WI38 (cell line): ENCODE results near the gene EFCAB6.

Source experiments
- H3K4me3 ChIP-seq: 2 replicates; pipeline ENCODE4 v1.5.1; 2011; ENCODE audit warnings: low read depth, mild to moderate bottlenecking, control low read depth, low read length
- CTCF ChIP-seq: IDR thresholded peaks from 2 replicates; pipeline ENCODE4 v1.5.1; 2012; ENCODE audit warnings: low read depth, mild to moderate bottlenecking, control low read depth, low read length

Gene EFCAB6

DNA sequence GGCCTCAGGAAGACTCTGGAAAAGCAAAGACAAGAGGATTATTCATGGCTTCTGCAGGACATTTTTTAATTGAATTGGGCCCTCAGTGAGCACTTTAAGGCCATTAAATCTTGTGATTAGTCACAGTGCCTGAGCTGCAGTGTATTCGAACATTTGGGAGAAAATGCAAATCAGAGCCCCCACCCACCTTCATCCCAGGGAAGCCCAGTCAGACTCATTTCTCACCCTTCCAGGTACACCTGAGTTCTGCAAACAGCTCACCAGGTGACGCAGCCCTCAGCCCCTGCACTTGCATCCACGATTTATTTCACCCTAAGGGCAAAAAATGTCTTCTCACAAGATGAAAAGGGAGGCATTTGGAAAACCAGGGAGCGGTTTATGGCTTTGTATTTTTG is 271.6 kb downstream of the EFCAB6 start:
- no peak overlapping the region for H3K4me3 ChIP-seq
- TF ChIP-seq CTCF, result no peak

DNA sequence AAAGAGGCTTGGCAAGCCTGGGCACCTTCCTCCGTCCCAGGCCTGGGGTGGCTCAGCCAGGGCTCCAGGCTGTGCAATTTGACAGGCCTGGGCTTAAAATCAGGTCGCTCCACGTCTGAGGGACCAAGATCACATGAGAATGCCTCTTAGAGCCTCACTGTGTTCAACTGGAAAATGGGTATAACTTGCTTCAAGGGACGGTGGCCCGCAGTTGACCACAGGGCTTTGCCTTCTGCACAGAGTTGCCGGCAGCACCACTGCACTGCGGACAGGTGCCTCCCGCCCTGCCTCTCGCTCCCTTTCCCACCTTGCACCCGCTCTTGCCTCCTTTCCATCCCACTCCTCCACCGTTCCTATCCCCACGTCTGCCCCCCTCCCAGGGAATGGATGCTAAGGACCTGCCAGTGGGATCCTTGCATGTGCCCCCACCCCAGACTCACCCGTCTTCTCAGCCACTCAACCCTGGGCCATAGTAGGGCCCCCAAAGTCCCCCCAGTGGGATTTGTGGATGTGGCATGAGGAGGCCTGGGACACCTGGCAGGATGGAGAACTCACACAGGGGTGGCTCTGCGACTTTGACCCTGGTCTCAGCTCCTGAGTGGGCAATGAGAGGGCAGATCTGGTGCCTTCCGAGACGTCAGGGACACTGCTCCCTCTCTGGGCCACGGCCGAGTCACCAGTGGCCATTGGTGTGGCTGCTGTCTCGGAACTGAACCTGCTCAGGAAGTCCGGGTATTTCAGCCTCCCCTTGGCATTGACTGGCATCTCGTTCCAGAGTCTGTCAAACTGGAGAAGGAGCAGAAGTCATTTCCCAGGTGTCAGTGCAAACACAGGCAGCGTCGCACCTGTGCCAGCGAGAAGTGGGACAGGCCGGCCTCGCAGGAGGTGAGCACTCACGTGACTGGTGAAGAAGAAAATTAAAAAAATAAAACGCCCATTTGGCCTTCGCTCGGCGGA is 272.3 kb downstream of the EFCAB6 start:
- H3K4me3 ChIP-seq, result no peak overlapping the region
- TF ChIP-seq CTCF, result no peak

DNA sequence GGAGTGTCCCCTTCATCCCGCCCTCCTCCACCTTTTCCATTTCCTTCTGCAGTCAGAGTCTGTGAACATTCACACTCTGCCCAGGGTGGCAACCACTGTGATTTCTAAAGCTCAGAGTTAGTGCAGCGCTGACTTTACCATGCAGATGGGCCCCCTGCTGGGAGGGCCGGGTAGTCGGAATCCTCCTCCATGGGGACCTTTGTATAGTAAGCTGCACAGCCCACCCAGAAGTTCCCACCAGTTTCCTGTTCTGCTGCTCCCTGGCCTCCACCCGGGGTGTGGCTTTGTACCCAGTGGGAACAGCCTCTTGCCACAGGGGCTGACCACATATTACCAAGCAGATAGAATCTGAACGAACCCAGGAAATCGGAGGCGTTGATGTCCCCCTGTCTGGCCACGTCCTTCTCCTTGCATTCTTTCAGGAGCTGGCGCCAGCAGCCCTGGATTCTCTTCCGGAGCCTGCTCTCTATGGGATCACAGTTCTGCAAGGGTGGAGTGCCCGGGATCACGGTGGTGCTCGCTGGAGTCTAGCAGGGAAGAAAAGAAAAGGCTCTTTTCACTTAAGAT is 275.0 kb downstream of the EFCAB6 start:
- TF ChIP-seq CTCF, result no peak
- H3K4me3 ChIP-seq, result no peak overlapping the region

DNA sequence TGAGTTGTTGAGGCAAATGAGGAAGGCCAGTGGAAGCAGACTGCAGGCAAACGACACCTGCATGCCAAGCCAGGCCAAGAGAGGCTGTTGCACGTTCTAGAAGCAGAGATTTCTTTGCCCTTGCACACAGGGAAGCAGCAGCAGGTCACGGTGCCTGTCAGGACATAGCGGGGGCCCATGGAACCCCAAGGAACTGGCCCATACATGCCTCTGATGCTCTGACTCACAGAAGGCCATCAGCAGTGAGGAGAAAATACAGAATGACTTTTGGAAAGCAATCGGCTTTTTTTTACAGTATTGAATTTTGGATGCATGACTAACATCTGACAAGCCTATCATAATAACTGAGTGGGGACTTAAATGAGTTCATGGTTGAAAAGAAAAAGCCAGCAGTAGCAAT is 276.4 kb downstream of the EFCAB6 start:
- no peak for TF ChIP-seq CTCF

DNA sequence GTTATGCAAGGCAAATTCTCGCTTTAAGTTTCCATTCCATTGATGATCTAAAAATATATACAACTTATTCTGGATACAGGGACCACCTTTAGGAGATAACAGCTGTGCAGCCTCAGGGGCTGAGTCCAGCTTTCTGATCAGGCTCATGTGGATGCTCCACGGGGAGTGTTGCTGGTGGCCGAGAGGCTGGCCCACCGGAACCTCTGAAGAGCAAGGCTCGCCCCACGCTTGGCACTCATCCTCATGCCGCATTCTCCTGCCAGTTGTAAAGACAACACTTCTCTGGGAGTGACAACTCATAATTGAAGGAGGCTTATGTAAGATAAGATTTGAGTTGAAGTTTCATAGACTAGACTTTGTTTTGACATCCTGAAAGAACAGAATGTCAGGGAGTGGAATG is 276.8 kb downstream of the EFCAB6 start:
- no peak overlapping the region for H3K4me3 ChIP-seq
- TF ChIP-seq CTCF, result no peak

More for the DNA sequence above, 276.4 kb downstream of the EFCAB6 start:
- no peak overlapping the region for H3K4me3 ChIP-seq

DNA sequence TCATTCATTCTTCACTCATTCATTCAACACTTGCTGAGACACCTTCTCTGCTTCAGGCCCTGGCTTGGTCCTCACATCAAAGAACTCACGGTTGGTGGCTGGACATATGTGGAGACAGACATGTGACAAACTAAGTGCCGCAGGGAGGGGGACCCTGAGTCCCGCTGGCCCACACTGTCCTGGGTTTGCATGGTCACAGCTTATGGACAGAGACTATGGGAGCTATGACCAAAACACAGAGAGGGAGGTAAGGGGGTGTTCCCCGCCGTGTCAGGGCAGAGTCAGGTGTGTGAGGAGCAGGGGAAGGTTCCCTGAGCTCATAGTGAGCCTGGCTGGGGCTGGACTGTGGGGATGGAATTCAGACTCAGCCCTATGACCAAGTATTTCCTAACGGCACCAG is 277.2 kb downstream of the EFCAB6 start:
- H3K4me3 ChIP-seq, result no peak overlapping the region
- TF ChIP-seq CTCF, result no peak

DNA sequence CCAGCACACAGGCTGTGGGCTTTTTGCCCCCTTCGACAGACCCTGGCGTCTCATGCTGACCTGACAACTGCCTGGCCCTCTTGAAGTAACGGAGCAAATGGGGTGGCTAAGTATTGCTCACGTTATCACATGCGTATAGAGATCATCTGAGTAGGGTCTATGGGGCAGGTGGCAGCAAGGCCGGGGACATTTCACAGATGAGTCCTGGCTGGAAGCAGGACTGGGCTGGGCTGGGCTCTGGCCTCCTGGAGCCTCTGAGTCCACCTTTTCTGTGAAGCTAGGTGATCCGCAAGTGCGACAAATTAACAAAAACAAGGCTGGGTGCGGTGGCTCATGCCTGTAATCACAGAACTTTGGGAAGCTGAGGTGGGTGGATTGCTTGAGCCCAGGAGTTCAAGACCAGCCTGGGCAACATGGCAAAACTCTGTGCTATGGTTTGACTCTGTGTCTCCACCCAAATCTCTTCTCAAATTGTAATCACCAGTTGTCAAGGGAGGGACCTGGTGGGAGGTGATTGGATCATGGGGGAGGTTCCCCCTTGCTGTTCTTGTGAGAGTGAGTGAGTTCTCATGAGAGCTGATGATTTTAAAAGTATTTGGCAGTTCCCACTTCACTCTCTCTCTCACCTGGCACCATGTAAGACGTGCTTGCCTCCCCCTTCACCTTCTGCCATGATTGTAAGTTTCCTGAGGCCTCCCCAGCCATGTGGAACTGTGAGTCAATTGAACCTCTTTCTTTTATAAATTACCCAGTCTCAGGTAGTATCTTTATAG is 278.3 kb downstream of the EFCAB6 start:
- no peak overlapping the region for H3K4me3 ChIP-seq

More for the DNA sequence above, 278.3 kb downstream of the EFCAB6 start:
- TF ChIP-seq CTCF, result no peak
